ENCODE data around the gene FCN2.

DNA sequence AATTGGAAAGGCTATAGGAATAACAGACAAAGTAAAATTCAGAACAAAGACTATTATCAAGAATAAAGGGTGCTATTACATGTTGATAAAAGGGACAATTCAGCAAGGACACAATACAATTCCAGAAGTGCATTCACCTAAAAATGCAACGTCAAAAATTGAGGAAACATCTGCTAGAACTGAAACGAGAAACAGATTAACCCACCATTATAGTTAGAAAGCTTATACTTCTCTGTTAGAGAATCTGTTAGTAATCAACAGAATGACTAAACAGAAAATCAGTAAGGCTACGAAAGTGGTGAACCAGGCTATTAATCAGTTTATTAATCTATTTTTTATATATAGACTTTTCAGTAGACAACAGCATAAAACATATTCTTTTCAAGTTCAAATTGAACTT, 22.3 kb downstream of the FCN2 start:
- TF ChIP-seq NFIC (IDR thresholded peaks at IDR 0.05; ENCODE audit: borderline replicate concordance) (no peak), TAF1 (IDR thresholded peaks at IDR 0.05; ENCODE audit: borderline replicate concordance, low read depth, low read length) (no peak), RFX5 (IDR thresholded peaks at IDR 0.05; ENCODE audit: low read length) (no peak), EP300 (IDR thresholded peaks at IDR 0.05; ENCODE audit: borderline replicate concordance in 1 of 2, low read depth in 1 of 2, low read length in 1 of 2) (no peak), POLR2AphosphoS5 (IDR thresholded peaks at IDR 0.05; ENCODE audit: low read depth, low read length) (no peak), RXRA (IDR thresholded peaks at IDR 0.05; ENCODE audit: borderline replicate concordance, low read depth) (no peak), TEAD4 (IDR thresholded peaks at IDR 0.05; ENCODE audit: borderline replicate concordance, insufficient read depth) (no peak)
- TF ChIP-seq, protein P1, sequence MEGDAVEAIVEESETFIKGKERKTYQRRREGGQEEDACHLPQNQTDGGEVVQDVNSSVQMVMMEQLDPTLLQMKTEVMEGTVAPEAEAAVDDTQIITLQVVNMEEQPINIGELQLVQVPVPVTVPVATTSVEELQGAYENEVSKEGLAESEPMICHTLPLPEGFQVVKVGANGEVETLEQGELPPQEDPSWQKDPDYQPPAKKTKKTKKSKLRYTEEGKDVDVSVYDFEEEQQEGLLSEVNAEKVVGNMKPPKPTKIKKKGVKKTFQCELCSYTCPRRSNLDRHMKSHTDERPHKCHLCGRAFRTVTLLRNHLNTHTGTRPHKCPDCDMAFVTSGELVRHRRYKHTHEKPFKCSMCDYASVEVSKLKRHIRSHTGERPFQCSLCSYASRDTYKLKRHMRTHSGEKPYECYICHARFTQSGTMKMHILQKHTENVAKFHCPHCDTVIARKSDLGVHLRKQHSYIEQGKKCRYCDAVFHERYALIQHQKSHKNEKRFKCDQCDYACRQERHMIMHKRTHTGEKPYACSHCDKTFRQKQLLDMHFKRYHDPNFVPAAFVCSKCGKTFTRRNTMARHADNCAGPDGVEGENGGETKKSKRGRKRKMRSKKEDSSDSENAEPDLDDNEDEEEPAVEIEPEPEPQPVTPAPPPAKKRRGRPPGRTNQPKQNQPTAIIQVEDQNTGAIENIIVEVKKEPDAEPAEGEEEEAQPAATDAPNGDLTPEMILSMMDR (IDR thresholded peaks at IDR 0.05) = no peak
- TF ChIP-seq, protein P2, sequence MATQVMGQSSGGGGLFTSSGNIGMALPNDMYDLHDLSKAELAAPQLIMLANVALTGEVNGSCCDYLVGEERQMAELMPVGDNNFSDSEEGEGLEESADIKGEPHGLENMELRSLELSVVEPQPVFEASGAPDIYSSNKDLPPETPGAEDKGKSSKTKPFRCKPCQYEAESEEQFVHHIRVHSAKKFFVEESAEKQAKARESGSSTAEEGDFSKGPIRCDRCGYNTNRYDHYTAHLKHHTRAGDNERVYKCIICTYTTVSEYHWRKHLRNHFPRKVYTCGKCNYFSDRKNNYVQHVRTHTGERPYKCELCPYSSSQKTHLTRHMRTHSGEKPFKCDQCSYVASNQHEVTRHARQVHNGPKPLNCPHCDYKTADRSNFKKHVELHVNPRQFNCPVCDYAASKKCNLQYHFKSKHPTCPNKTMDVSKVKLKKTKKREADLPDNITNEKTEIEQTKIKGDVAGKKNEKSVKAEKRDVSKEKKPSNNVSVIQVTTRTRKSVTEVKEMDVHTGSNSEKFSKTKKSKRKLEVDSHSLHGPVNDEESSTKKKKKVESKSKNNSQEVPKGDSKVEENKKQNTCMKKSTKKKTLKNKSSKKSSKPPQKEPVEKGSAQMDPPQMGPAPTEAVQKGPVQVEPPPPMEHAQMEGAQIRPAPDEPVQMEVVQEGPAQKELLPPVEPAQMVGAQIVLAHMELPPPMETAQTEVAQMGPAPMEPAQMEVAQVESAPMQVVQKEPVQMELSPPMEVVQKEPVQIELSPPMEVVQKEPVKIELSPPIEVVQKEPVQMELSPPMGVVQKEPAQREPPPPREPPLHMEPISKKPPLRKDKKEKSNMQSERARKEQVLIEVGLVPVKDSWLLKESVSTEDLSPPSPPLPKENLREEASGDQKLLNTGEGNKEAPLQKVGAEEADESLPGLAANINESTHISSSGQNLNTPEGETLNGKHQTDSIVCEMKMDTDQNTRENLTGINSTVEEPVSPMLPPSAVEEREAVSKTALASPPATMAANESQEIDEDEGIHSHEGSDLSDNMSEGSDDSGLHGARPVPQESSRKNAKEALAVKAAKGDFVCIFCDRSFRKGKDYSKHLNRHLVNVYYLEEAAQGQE (IDR thresholded peaks at IDR 0.05; ENCODE audit: low read depth, low read length) = no peak
